ENCODE results near the gene SMARCE1.

DNA sequence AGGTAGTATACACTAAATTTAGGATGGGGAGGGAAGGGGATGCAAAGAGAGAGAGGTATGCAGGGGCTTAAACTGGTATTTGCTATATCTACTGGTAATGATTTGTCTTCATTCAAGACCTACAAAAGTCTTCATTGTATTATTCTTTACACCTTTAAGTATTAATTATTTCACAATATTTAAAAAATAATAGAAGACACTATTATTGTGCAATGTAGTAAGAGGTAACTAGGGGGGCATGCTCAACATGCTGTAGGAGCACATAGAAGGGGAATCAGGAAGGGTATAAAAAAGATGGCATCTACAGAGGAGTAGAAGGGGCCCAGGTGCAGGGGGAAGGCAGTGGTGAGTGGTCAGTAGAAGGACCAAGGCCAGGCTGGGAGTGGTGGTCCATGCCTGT is 67.5 kb downstream of the SMARCE1 start:
- TF ChIP-seq, protein P1, sequence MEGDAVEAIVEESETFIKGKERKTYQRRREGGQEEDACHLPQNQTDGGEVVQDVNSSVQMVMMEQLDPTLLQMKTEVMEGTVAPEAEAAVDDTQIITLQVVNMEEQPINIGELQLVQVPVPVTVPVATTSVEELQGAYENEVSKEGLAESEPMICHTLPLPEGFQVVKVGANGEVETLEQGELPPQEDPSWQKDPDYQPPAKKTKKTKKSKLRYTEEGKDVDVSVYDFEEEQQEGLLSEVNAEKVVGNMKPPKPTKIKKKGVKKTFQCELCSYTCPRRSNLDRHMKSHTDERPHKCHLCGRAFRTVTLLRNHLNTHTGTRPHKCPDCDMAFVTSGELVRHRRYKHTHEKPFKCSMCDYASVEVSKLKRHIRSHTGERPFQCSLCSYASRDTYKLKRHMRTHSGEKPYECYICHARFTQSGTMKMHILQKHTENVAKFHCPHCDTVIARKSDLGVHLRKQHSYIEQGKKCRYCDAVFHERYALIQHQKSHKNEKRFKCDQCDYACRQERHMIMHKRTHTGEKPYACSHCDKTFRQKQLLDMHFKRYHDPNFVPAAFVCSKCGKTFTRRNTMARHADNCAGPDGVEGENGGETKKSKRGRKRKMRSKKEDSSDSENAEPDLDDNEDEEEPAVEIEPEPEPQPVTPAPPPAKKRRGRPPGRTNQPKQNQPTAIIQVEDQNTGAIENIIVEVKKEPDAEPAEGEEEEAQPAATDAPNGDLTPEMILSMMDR (optimal IDR thresholded peaks at IDR 0.05 in 1 of 3, IDR thresholded peaks at IDR 0.05 in 1 of 3, conservative IDR thresholded peaks at IDR 0.05 in 1 of 3; ENCODE audit: extremely low read depth in 1 of 3, insufficient read depth in 2 of 3, low read length in 3 of 3), result no peak
- no peak for TF ChIP-seq EZH2 (IDR thresholded peaks at IDR 0.05; ENCODE audit: low read length)
